Activated T-cell treated with anti-CD3 and anti-CD28 coated beads, Interleukin-2, amount 50 U/mL, for 24 hours (primary cell): Measurements from ENCODE around the gene LAMA3.

Experiments
- DNase-seq: peaks from one replicate; pipeline ENCODE4 v3.0.0-alpha.2; 2020
- H3K27ac Mint-ChIP-seq: 2 replicates; pipeline ENCODE4 v1.8.0; 2020; ENCODE audit warnings: mild to moderate bottlenecking, mixed read lengths
- H3K27me3 Mint-ChIP-seq: 2 replicates; pipeline ENCODE4 v1.8.0; 2020; ENCODE audit warnings: mixed read lengths
- H3K36me3 Mint-ChIP-seq: 2 replicates; pipeline ENCODE4 v1.8.0; 2020; ENCODE audit warnings: low read depth, mixed read lengths
- H3K4me1 Mint-ChIP-seq: 2 replicates; pipeline ENCODE4 v1.8.0; 2020; ENCODE audit warnings: low read depth, mixed read lengths
- H3K4me3 Mint-ChIP-seq: 2 replicates; pipeline ENCODE4 v1.8.0; 2020; ENCODE audit warnings: mild to moderate bottlenecking, moderate library complexity, mixed read lengths
- H3K9me3 Mint-ChIP-seq: 2 replicates; pipeline ENCODE4 v1.8.0; 2020; ENCODE audit warnings: mixed read lengths

LAMA3 gene

GRCh38 chr18:23884681-23885375, 195.6 kb downstream of the LAMA3 start:
- no peak overlapping the region for H3K27ac Mint-ChIP-seq
- no peak for DNase-seq
- no peaks in the 10 kb centered on the region for H3K36me3 Mint-ChIP-seq
- H3K9me3 Mint-ChIP-seq = no peaks in the 10 kb centered on the region
- no peaks in the 10 kb centered on the region for H3K27me3 Mint-ChIP-seq
- no peak overlapping the region for H3K4me3 Mint-ChIP-seq
- H3K4me1 Mint-ChIP-seq = peaks cover 27% of the 10 kb centered on the region

- Mint-ChIP-seq H3K4me1 (peaks cover 27% of the 10 kb centered on the region), H3K27me3 (no peaks in the 10 kb centered on the region), H3K36me3 (no peaks in the 10 kb centered on the region), H3K27ac (no peak overlapping the region), H3K4me3 (no peak overlapping the region), H3K9me3 (no peaks in the 10 kb centered on the region)
- no peak for DNase-seq
These were observed 196.5 kb downstream of the LAMA3 start for GRCh38 chr18:23885750-23886149.

GRCh38 chr18:23887035-23887434, 197.8 kb downstream of the LAMA3 start:
- peaks cover 27% of the 10 kb centered on the region for H3K4me1 Mint-ChIP-seq
- DNase-seq = no peak
- no peak overlapping the region for H3K4me3 Mint-ChIP-seq
- H3K27ac Mint-ChIP-seq = no peak overlapping the region
- H3K9me3 Mint-ChIP-seq = no peaks in the 10 kb centered on the region
- H3K27me3 Mint-ChIP-seq = no peaks in the 10 kb centered on the region
- no peaks in the 10 kb centered on the region for H3K36me3 Mint-ChIP-seq

GRCh38 chr18:23887493-23887892, 198.2 kb downstream of the LAMA3 start:
- H3K27me3 Mint-ChIP-seq = no peaks in the 10 kb centered on the region
- no peak overlapping the region for H3K27ac Mint-ChIP-seq
- no peaks in the 10 kb centered on the region for H3K36me3 Mint-ChIP-seq
- H3K9me3 Mint-ChIP-seq = no peaks in the 10 kb centered on the region
- H3K4me3 Mint-ChIP-seq = no peak overlapping the region
- no peak for DNase-seq
- peaks cover 27% of the 10 kb centered on the region for H3K4me1 Mint-ChIP-seq

GRCh38 chr18:23888881-23889280, 199.6 kb downstream of the LAMA3 start:
- Mint-ChIP-seq H3K27ac (no peak overlapping the region), H3K4me3 (no peak overlapping the region), H3K4me1 (peaks cover 20% of the 10 kb centered on the region), H3K36me3 (no peaks in the 10 kb centered on the region), H3K27me3 (no peaks in the 10 kb centered on the region), H3K9me3 (no peaks in the 10 kb centered on the region)
- DNase-seq = no peak

- Mint-ChIP-seq H3K9me3 (no peaks in the 10 kb centered on the region), H3K4me1 (peaks cover 13% of the 10 kb centered on the region), H3K36me3 (no peaks in the 10 kb centered on the region), H3K27me3 (no peaks in the 10 kb centered on the region), H3K27ac (no peak overlapping the region), H3K4me3 (no peak overlapping the region)
- DNase-seq = no peak
These were observed 200.7 kb downstream of the LAMA3 start for GRCh38 chr18:23889907-23890306.

GRCh38 chr18:23890589-23890988, 201.3 kb downstream of the LAMA3 start:
- Mint-ChIP-seq H3K27ac (no peak overlapping the region), H3K4me3 (no peak overlapping the region), H3K36me3 (no peaks in the 10 kb centered on the region), H3K4me1 (peaks cover 7% of the 10 kb centered on the region), H3K9me3 (no peaks in the 10 kb centered on the region), H3K27me3 (no peaks in the 10 kb centered on the region)
- DNase-seq = no peak

- H3K4me1 Mint-ChIP-seq = no peaks in the 10 kb centered on the region
- no peak overlapping the region for H3K4me3 Mint-ChIP-seq
- no peaks in the 10 kb centered on the region for H3K27me3 Mint-ChIP-seq
- H3K9me3 Mint-ChIP-seq = no peaks in the 10 kb centered on the region
- no peak for DNase-seq
- no peak overlapping the region for H3K27ac Mint-ChIP-seq
- no peaks in the 10 kb centered on the region for H3K36me3 Mint-ChIP-seq
These were observed 204.4 kb downstream of the LAMA3 start for GRCh38 chr18:23893653-23894052.

- H3K4me3 Mint-ChIP-seq = no peak overlapping the region
- H3K36me3 Mint-ChIP-seq = no peaks in the 10 kb centered on the region
- no peaks in the 10 kb centered on the region for H3K27me3 Mint-ChIP-seq
- DNase-seq = no peak
- no peaks in the 10 kb centered on the region for H3K9me3 Mint-ChIP-seq
- H3K27ac Mint-ChIP-seq = no peak overlapping the region
- H3K4me1 Mint-ChIP-seq = no peaks in the 10 kb centered on the region
These were observed 205.5 kb downstream of the LAMA3 start for GRCh38 chr18:23894661-23895175.

GRCh38 chr18:23897291-23897690, 208.0 kb downstream of the LAMA3 start:
- DNase-seq = no peak
- Mint-ChIP-seq H3K27ac (no peak overlapping the region), H3K4me1 (peaks cover 4% of the 10 kb centered on the region), H3K9me3 (no peaks in the 10 kb centered on the region), H3K27me3 (no peaks in the 10 kb centered on the region), H3K4me3 (no peak overlapping the region), H3K36me3 (no peaks in the 10 kb centered on the region)

- H3K27me3 Mint-ChIP-seq = no peaks in the 10 kb centered on the region
- H3K4me3 Mint-ChIP-seq = no peak overlapping the region
- DNase-seq = no peak
- H3K27ac Mint-ChIP-seq = no peak overlapping the region
- H3K9me3 Mint-ChIP-seq = no peaks in the 10 kb centered on the region
- H3K4me1 Mint-ChIP-seq = peaks cover 4% of the 10 kb centered on the region
- H3K36me3 Mint-ChIP-seq = no peaks in the 10 kb centered on the region
These were observed 208.5 kb downstream of the LAMA3 start for GRCh38 chr18:23897733-23898132.

- Mint-ChIP-seq H3K4me1 (peaks cover 4% of the 10 kb centered on the region), H3K27ac (no peak overlapping the region)
These were observed 211.7 kb downstream of the LAMA3 start for GRCh38 chr18:23900994-23901393.

GRCh38 chr18:23902396-23902795, 213.1 kb downstream of the LAMA3 start:
- no peaks in the 10 kb centered on the region for H3K9me3 Mint-ChIP-seq
- no peak for DNase-seq
- H3K36me3 Mint-ChIP-seq = no peaks in the 10 kb centered on the region

More at GRCh38 chr18:23900994-23901393, 211.7 kb downstream of the LAMA3 start:
- no peak for DNase-seq
- no peak overlapping the region for H3K4me3 Mint-ChIP-seq
- no peaks in the 10 kb centered on the region for H3K27me3 Mint-ChIP-seq
- H3K9me3 Mint-ChIP-seq = no peaks in the 10 kb centered on the region
- H3K36me3 Mint-ChIP-seq = no peaks in the 10 kb centered on the region

GRCh38 chr18:23903971-23904370, 214.7 kb downstream of the LAMA3 start:
- no peak overlapping the region for H3K27ac Mint-ChIP-seq

More at GRCh38 chr18:23902396-23902795, 213.1 kb downstream of the LAMA3 start:
- peaks cover 4% of the 10 kb centered on the region for H3K4me1 Mint-ChIP-seq
- H3K27ac Mint-ChIP-seq = no peak overlapping the region
- no peak overlapping the region for H3K4me3 Mint-ChIP-seq
- no peaks in the 10 kb centered on the region for H3K27me3 Mint-ChIP-seq

GRCh38 chr18:23906658-23907057, 217.4 kb downstream of the LAMA3 start:
- no peaks in the 10 kb centered on the region for H3K27me3 Mint-ChIP-seq
- no peak for DNase-seq
- no peaks in the 10 kb centered on the region for H3K4me1 Mint-ChIP-seq
- H3K4me3 Mint-ChIP-seq = no peak overlapping the region
- H3K36me3 Mint-ChIP-seq = no peaks in the 10 kb centered on the region
- H3K27ac Mint-ChIP-seq = no peak overlapping the region
- H3K9me3 Mint-ChIP-seq = no peaks in the 10 kb centered on the region

More at GRCh38 chr18:23903971-23904370, 214.7 kb downstream of the LAMA3 start:
- no peaks in the 10 kb centered on the region for H3K27me3 Mint-ChIP-seq
- H3K4me3 Mint-ChIP-seq = no peak overlapping the region
- no peak for DNase-seq
- H3K9me3 Mint-ChIP-seq = no peaks in the 10 kb centered on the region
- H3K4me1 Mint-ChIP-seq = peaks cover 4% of the 10 kb centered on the region
- H3K36me3 Mint-ChIP-seq = no peaks in the 10 kb centered on the region
